Mesenchymal stem cell (in vitro differentiated cells and primary cell): ENCODE results near the gene FOXK1.
A peak's percentile ranks its signal among the peaks of the same experiment; 100 is the strongest.

Experiments
- DNase-seq: peaks from one replicate; pipeline ENCODE4 v3.0.0-alpha.2; 2013
- H2AFZ ChIP-seq: one replicate; pipeline ENCODE4 v1.6.1; 2013; ENCODE audit warnings: low read depth, mild to moderate bottlenecking, control low read depth, inconsistent platforms, low read length, moderate library complexity
- H2AK5ac ChIP-seq: 2 replicates; pipeline ENCODE4 v1.6.1; 2013; ENCODE audit warnings: low read length, moderate library complexity, mild to moderate bottlenecking, inconsistent platforms; ENCODE audit not compliant: severe bottlenecking
- H2BK120ac ChIP-seq: one replicate; pipeline ENCODE4 v1.6.1; 2013; ENCODE audit warnings: low read depth, mild to moderate bottlenecking, inconsistent platforms, low read length, moderate library complexity
- H2BK12ac ChIP-seq, 2 experiments: one replicate each; pipeline ENCODE4 v1.6.1; 2013; ENCODE audit warnings: inconsistent platforms in 2 of 2, low read length in 2 of 2, mild to moderate bottlenecking in 2 of 2, moderate library complexity in 2 of 2, control low read depth in 1 of 2
- H2BK15ac ChIP-seq: one replicate; pipeline ENCODE4 v1.6.1; 2013; ENCODE audit warnings: mild to moderate bottlenecking, low read depth, inconsistent platforms; ENCODE audit not compliant: poor library complexity, severe bottlenecking
- H2BK5ac ChIP-seq: 2 replicates; pipeline ENCODE4 v1.6.1; 2013; ENCODE audit warnings: low read depth, mild to moderate bottlenecking, low read length, control low read depth, inconsistent platforms; ENCODE audit not compliant: poor library complexity, severe bottlenecking
- H3K14ac ChIP-seq, 2 experiments: one replicate each; pipeline ENCODE4 v1.6.1; 2013; ENCODE audit warnings: inconsistent platforms in 2 of 2, low read length in 2 of 2, control low read depth in 1 of 2, mild to moderate bottlenecking in 1 of 2, moderate library complexity in 1 of 2
- H3K18ac ChIP-seq, 2 experiments: one replicate each; pipeline ENCODE4 v1.6.1; 2013; ENCODE audit warnings: inconsistent platforms in 2 of 2, low read length in 2 of 2, control low read depth in 1 of 2, low read depth in 1 of 2, mild to moderate bottlenecking in 1 of 2
- H3K23ac ChIP-seq, 2 experiments: one replicate each; pipeline ENCODE4 v1.6.1; 2013; ENCODE audit warnings: inconsistent platforms in 2 of 2, low read length in 2 of 2, mild to moderate bottlenecking in 2 of 2, moderate library complexity in 2 of 2, control low read depth in 1 of 2
- H3K27ac ChIP-seq: 2 replicates; pipeline ENCODE4 v1.5.1; 2013; ENCODE audit warnings: mild to moderate bottlenecking, moderate library complexity, low read length, control low read depth, inconsistent platforms; ENCODE audit not compliant: poor library complexity, severe bottlenecking
- H3K27me3 ChIP-seq, 2 experiments: 2 replicates each; pipeline versions ENCODE4 v1.6.1 to v1.7.0; 2013; ENCODE audit warnings: low read length in 2 of 2, mild to moderate bottlenecking in 2 of 2, moderate library complexity in 2 of 2, control low read depth in 1 of 2, inconsistent platforms in 1 of 2; ENCODE audit not compliant: control insufficient read depth in 1 of 2, insufficient read depth in 1 of 2
- H3K36me3 ChIP-seq, 2 experiments: 2 replicates each; pipeline versions ENCODE4 v1.6.1 to v1.7.0; 2013; ENCODE audit warnings: low read length in 2 of 2, control low read depth in 1 of 2, inconsistent platforms in 1 of 2, low read depth in 1 of 2, mild to moderate bottlenecking in 1 of 2; ENCODE audit not compliant: insufficient read depth in 2 of 2, control insufficient read depth in 1 of 2
- H3K4ac ChIP-seq, 2 experiments: one replicate each; pipeline ENCODE4 v1.6.1; 2013; ENCODE audit warnings: inconsistent platforms in 2 of 2, low read length in 2 of 2, mild to moderate bottlenecking in 2 of 2, moderate library complexity in 2 of 2, control low read depth in 1 of 2, low read depth in 1 of 2
- H3K4me1 ChIP-seq: 2 replicates; pipeline ENCODE4 v1.6.1; 2013; ENCODE audit warnings: low read depth, low read length, control low read depth; ENCODE audit not compliant: control insufficient read depth, insufficient read depth
- H3K4me2 ChIP-seq: 2 replicates; pipeline ENCODE4 v1.6.1; 2013; ENCODE audit warnings: low read length, mild to moderate bottlenecking, inconsistent platforms; ENCODE audit not compliant: poor library complexity, severe bottlenecking
- H3K4me3 ChIP-seq, 2 experiments: 2 replicates each; pipeline versions ENCODE4 v1.5.1 to v1.7.0; 2013; ENCODE audit warnings: low read length in 2 of 2, mild to moderate bottlenecking in 2 of 2, control low read depth in 1 of 2, low read depth in 1 of 2; ENCODE audit not compliant: insufficient read depth in 1 of 2
- H3K79me1 ChIP-seq: replicated peaks from 2 replicates; pipeline ENCODE4 v1.6.1; 2013; ENCODE audit warnings: mild to moderate bottlenecking, control low read depth, low read length, inconsistent platforms; ENCODE audit not compliant: poor library complexity, severe bottlenecking
- H3K9ac ChIP-seq: 2 replicates; pipeline ENCODE4 v1.7.0; 2013; ENCODE audit warnings: mild to moderate bottlenecking, low read length, moderate library complexity
- H3K9me3 ChIP-seq: 2 replicates; pipeline ENCODE4 v1.7.0; 2013; ENCODE audit warnings: mild to moderate bottlenecking, low read length; ENCODE audit not compliant: control insufficient read depth
- H4K8ac ChIP-seq: one replicate; pipeline ENCODE4 v1.6.1; 2013; ENCODE audit warnings: inconsistent platforms, mild to moderate bottlenecking, low read length, moderate library complexity
- H4K91ac ChIP-seq: one replicate; pipeline ENCODE4 v1.6.1; 2013; ENCODE audit warnings: mild to moderate bottlenecking, low read length, inconsistent platforms
- WGBS: methylation state at CpG from one replicate; pipeline ENCODE4 v1.1.7; 2013; ENCODE audit warnings: mixed read lengths; 5-methylcytosine and 5-hydroxymethylcytosine counted together

FOXK1 gene

DNA sequence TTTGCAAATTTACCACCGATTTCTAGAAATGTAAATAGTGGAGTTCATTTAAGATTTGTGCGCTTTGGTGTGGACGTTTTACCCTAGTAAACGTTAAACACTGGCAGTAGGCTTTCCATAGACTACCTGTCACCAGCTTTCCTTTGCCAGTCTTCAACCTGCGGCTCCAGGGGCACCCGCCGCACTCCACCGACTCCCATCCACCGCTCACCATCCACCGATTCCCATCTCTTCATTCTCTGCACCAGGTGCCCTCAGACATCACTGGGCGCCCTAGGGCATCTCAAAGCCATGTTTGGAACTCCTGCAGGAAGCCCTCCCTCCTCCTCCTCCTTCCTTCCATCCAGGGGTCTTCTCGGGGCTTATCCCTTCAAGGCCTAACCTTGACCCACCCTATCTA lies 91.9 kb downstream of the FOXK1 start:
- no peak overlapping the region for H3K23ac ChIP-seq
- no peak overlapping the region for H2BK12ac ChIP-seq
- DNase-seq = no peak
- H3K4me2 ChIP-seq = no peak overlapping the region
- WGBS = 95% methylated on average over 12 of the region's 12 CpGs
- no peaks in the 10 kb centered on the region for H3K9me3 ChIP-seq
- peaks cover 18% of the 10 kb centered on the region for H3K4me1 ChIP-seq
- H2AFZ ChIP-seq = no peak overlapping the region
- H3K27me3 ChIP-seq = no peaks in the 10 kb centered on the region
- no peak overlapping the region for H2BK120ac ChIP-seq
- no peak overlapping the region for H3K14ac ChIP-seq
- peak overlapping the region in 1 of 2 experiments; percentile 99 for H3K4me3 ChIP-seq
- no peak overlapping the region for H4K91ac ChIP-seq
- no peak overlapping the region for H3K27ac ChIP-seq
- peak overlapping the region; percentile 99 for H3K9ac ChIP-seq
- H2AK5ac ChIP-seq = no peak overlapping the region
- H3K18ac ChIP-seq = no peak overlapping the region
- H2BK5ac ChIP-seq = no peak overlapping the region
- no peak overlapping the region for H4K8ac ChIP-seq
- H2BK15ac ChIP-seq = no peak overlapping the region
- H3K4ac ChIP-seq = no peak overlapping the region
- peaks cover 25 to 26% of the 10 kb centered on the region in 2 experiments for H3K36me3 ChIP-seq
- H3K79me1 ChIP-seq = peaks cover 24% of the 10 kb centered on the region

DNA sequence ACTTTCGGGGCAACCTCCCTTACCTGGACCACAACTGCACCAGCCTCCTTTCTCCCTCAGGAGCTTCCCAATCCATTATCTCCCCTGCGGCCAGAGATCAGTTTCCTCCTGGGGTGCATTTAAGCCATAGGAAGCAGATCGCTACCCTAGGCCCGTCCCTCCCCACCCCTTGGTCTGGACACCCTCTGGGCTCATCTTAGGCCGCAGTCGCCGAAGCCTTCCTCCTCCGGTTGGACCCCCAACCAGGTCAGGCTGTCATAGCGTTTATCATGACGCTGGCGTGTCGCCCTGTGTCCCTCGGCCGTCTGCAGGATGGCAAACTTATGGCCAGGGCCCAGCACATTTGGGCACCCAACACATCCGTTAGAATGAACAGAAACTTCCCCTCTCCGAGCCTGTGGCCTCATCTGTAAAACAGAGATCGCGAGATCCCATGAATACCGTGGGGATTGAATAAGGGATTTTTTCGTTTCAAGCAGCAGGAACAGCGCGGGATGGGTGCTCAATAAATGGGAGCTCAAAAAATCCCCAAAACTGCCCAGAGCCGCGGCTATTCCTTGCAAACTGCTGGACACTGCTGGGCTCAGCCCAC lies 92.7 kb downstream of the FOXK1 start:
- H3K4ac ChIP-seq = peak overlapping the region; percentile 83 to 86
- peak overlapping the region; percentile 98 for H4K8ac ChIP-seq
- H3K9ac ChIP-seq = peak overlapping the region; percentile 99
- peak overlapping the region in 1 of 2 experiments; percentile 50 for H3K14ac ChIP-seq
- peak overlapping the region; percentile 93 for H4K91ac ChIP-seq
- H2BK12ac ChIP-seq = peak overlapping the region; percentile 15 to 40
- H3K79me1 ChIP-seq = peaks cover 22% of the 10 kb centered on the region
- no peak overlapping the region for H2BK15ac ChIP-seq
- H2AFZ ChIP-seq = no peak overlapping the region
- H3K4me1 ChIP-seq = peaks cover 18% of the 10 kb centered on the region
- H3K27me3 ChIP-seq = no peaks in the 10 kb centered on the region
- H3K4me3 ChIP-seq = peak overlapping the region; percentile 95 to 99
- no peaks in the 10 kb centered on the region for H3K9me3 ChIP-seq
- H2AK5ac ChIP-seq = peak overlapping the region; percentile 33
- peak overlapping the region; percentile 77 to 83 for H3K18ac ChIP-seq
- peak overlapping the region in 1 of 2 experiments; percentile 23 for H3K23ac ChIP-seq
- H3K4me2 ChIP-seq = peak overlapping the region; percentile 71
- WGBS = 62% methylated on average over 24 of the region's 24 CpGs
- no peak for DNase-seq
- H2BK5ac ChIP-seq = peak overlapping the region; percentile 81
- H3K27ac ChIP-seq = peak overlapping the region; percentile 86
- peak overlapping the region; percentile 39 for H2BK120ac ChIP-seq
- peaks cover 22 to 25% of the 10 kb centered on the region in 2 experiments for H3K36me3 ChIP-seq

GRCh38 chr7:4775250-4775847 lies 93.3 kb downstream of the FOXK1 start, which contains the start of gene AP5Z1:
AP5Z1 (plus strand) TSS chr7:4775623; CDS start chr7:4775716, 93 bp downstream.
- Histone ChIP-seq H3K9ac (peak within 1 kb of the TSS; percentile 99), H4K8ac (peak within 1 kb of the TSS; percentile 98), H2AFZ (peak within 1 kb of the TSS; percentile 93), H2BK12ac (peak within 1 kb of the TSS; percentile 23 to 83), H3K4me2 (peak within 1 kb of the TSS; percentile 87), H3K4me3 (peak within 1 kb of the TSS; percentile 95 to 99), H3K27ac (peak within 1 kb of the TSS; percentile 86), H3K23ac (peak within 1 kb of the TSS in 1 of 2 experiments; percentile 73), H2BK120ac (peak within 1 kb of the TSS; percentile 59), H3K4me1 (peaks cover 18% of the 10 kb centered on the region), H2BK15ac (peak within 1 kb of the TSS; percentile 17), H3K4ac (peak within 1 kb of the TSS; percentile 86 to 98), H3K27me3 (no peaks in the 10 kb centered on the region), H2AK5ac (peak within 1 kb of the TSS; percentile 70), H3K36me3 (peaks cover 24 to 29% of the 10 kb centered on the region in 2 experiments), H3K79me1 (peaks cover 25% of the 10 kb centered on the region), H4K91ac (peak within 1 kb of the TSS; percentile 93), H2BK5ac (peak within 1 kb of the TSS; percentile 81), H3K18ac (peak within 1 kb of the TSS; percentile 83 to 96), H3K9me3 (no peaks in the 10 kb centered on the region), H3K14ac (peak within 1 kb of the TSS in 1 of 2 experiments; percentile 97)
- peak; percentile 96 for DNase-seq
- under 1% methylated on average over 55 of the region's 55 CpGs for WGBS
